HG03565 (cell line): ENCODE measurements around the gene ITSN2.

Source experiments
- ATAC-seq: cut with Tn5 transposase; IDR thresholded peaks from one replicate; pipeline ENCODE4 v1.9.1; 2021; ENCODE audit warnings: mild to moderate bottlenecking, moderate library complexity; ENCODE audit not compliant: unreplicated experiment

The ITSN2 gene

DNA sequence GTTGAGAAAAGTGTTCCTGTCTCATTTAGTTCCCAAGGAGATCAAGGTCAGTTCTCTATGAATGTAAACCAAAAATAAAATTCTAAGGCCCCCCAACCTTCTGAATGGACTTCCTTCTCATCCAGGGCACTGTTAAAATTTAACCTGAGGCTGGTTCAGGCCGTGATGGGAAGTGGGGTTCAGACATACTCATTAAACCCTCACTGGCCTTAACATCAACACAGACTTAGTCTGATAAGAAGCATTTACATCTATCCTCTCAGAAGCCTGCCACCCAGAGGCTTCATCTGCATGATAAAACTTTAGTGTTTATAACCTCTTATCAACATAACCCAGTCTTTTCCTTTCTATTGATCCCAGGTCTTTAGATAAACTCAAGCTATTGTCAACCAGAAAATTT, 22.4 kb downstream of the ITSN2 start:
- no peak for ATAC-seq

DNA sequence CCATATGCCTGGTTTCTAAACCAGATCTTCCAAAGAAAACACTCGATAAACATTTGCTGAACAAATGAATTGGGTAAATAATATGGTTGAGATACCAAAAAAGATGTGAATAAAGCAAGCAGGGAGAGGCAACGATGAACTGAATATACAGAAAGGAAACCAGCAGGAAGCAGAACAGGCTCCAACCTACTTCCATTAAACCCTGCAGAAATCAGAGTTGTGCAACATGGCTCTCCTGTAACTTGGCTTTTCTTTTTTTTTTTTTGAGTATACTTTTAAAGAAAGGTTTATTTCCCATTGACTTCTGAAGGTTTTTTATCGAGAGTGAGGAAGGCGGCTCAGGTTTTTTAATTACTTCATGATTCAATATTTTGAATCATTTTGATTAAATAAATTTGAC, 23.5 kb downstream of the ITSN2 start:
- ATAC-seq, result no peak

DNA sequence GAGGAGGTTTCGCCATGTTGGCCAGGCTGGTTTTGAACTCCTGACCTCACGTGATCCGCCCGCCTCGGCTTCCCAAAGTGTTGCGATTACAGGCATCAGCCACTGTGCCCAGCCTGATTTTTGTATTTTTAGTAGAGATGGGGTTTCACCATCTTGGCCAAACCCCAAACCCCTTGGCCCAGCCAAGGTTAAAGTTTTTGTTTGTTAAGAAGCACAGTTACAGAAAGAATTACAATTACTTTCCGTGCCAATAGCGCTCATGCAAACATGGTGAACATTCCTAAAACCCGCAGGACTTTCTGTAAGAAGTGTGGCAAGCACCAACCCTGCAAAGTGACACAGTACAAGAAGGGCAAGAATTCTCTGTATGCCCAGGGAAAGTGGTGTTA, 26.1 kb downstream of the ITSN2 start:
- ATAC-seq, result no peak

DNA sequence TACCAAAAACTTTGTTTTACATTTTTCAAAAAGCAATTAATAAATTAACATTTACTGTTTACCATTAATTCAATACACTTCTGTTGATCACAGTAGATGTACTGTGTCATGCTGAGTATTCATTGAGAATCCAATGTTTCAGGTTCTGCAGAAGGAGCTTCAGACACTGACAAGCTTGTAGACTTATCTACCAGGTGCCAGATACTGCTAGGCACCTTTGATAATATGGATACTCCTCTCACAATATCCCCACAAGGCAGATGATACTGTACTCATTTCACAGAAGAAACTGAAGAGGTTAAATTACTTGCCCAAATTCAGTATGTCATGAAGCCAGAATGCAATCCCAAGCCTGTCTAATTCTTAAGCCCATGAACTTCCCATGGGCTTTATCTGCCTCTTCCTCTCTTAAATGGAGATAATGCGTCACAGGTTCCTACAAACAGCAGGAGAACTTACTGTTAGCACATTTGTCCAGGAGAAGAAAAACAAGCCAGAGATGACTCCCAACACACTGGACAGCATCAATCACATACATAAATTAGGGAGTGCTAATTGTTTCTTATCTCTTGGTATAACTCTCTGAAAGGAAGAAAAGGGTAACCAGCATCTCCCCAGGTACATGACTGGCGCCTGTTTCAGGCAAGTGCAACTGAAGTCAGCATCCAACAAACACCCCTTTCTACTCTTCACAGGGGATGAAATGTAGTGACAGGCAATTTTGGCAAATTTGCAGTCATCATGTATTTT, 27.4 kb downstream of the ITSN2 start:
- ATAC-seq, result no peak

DNA sequence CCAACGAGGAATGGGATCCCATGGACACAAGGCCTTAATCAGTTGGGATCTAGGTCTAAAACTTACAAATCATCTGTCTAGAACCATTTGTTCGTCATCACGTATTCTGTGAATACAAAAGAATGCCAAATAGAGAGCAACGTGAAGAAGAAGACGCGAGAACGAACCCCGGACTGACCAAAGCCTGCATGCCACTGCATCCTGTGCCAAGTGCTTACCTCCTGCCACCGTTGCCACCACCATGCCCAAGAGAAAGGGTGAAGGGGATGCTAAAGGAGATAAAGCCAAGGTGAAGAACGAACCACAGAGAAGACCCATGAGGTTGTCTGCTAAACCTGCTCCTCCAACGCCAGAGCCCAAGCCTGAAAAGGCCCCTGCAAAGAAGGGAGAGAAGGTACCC, 30.2 kb downstream of the ITSN2 start:
- ATAC-seq, result no peak

DNA sequence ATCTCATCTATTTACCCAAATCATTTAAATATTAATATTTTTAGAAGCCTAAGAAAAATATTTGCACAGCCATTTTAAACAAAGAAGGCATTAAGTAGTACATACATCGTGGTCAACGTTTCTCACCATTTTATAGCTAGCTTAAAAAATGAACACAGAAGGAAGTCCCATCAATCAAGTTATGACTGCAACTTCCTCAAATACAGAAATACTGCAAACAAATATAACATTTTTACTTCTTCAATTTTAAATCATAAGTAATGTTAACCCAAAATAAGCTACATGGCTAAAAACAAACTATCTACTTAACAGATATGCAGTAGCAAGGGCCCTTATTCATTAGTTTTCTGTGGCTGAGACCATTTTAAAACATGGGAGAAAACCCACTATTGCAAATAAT, 30.6 kb downstream of the ITSN2 start:
- no peak for ATAC-seq

DNA sequence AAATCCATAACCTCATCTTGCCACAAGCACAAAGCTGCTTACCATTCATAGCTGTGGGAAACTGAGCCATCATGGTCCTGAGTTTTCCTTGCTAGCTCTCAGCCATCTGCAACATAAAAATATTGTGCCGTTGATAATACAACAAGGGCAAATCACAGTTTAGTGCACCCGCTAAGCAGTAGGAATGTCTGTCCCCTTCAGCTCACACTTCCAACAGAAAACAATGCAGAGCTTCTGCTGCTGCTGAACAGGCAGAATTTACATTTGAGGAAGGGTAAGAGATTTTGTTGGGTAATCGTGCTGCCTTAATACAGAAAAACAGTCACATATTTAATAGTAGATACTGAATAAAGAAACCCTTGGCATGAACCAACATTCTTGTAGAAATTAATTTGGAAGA, 32.3 kb downstream of the ITSN2 start:
- no peak for ATAC-seq

DNA sequence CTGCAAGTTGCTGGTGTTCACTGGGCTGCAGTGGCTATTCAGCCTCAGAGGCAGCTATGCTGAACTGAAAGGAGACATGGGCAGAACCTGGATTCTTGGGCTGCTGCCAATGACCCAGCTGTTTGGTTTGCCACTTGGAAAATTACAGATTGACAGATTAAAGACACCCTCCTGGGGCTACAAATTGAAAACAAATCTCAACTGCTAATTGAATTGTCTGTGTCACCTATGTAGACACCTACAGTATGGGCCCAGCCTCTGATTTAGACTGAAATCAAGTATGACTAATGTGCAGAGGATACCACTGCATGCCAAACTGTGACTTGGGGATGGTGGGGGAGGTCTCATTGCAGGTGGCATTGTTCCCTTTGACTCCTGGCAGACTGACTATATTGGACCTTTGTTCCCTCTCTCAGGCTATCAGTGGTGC, 42.8 kb downstream of the ITSN2 start:
- ATAC-seq, result no peak

DNA sequence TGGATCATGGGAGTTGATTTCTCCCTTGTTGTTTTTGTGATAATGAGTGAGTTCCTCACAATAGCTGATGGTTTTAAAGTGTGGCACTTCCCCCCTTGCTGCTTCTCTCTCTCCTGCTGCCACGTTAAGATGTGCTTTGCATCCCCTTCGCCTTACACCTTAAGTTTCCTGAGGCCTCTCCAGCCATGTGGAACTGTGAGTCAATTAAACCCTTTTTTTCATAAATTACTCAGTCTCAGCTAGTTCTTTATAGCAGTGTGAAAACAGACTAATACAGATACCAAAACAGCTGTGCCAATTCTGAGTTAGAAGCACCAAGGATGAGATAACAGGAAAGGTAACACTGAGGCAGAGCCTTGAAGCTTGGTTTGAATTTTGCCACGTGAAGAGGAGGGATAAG, 44.7 kb downstream of the ITSN2 start:
- ATAC-seq, result peak; percentile 54

DNA sequence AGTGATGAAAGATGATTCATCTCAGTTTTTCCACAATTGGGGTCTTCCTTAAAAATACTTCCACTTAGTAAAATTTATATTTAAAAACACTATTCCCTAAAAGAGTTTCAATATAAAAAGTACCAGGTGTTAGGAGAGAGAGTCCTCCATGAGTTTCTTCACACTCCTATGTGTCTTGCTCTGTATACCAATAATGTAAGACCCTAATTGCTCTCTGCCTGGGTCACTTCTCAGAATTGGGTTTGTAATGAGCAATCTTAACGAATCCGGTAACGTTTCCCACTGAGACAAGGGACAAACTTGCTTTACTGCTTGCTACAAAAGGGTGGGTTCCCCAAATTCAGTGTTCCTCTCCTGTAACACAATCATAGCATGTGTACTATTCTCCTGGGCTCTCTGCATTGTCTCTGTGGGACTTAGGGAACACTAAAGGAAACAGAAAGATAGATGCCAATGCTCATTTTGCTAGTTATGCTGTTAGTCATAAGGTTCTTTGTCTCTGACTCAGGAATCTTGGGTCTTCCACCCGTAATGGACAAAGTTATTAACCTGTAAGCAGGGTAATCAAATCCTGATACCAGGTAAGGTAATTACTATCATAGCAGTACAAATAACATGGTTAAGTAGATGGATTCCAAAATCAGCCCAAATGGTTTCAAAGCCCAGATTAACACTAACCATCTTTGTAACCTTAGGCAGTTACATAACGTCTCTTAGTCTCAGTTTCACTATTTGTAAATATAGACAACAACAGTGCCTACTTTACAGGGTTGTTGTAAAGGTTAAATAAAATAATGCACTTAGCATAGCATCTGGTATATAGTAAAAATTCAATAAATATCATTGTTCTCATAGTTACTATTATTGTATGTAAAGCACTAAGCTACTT, 46.3 kb downstream of the ITSN2 start:
- ATAC-seq, result no peak

DNA sequence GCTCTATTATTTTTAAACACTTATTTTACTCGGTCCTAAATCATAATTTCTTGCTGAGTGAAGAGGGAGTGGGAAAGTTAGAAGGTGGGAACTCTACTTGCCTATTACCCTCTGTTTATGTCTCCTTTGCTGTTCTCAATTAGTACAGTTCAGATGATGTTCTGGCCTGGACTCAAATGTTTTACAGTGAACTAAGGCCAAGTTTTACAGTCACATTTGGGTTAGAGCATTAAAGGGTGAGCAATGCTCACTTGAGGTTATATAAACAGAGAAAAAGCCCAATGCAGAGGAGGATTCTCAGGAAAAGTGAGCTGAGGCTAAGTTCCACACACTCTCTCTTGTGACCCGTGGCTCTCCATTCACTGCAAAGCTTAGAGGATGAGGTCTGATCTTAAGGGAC, 52.4 kb downstream of the ITSN2 start:
- no peak for ATAC-seq

DNA sequence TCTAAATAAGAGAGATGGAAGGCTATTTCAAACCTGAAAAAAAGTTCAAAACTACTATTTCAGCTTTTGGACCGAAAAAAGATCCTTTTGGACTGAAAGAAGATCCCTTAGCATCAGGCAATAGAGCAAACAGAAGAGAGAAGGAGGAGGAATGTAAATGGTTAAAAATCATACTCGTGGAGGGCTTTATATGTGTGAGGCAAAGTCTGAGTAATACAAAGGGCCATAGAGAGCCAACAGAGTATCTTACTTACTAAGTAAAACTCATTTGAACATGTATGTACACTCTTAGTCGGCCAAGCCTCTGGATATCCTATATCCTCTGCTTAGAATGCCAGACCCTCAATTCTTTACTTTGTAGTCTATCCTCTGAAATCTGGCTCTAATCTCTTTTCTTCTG, 55.7 kb downstream of the ITSN2 start:
- ATAC-seq, result no peak

DNA sequence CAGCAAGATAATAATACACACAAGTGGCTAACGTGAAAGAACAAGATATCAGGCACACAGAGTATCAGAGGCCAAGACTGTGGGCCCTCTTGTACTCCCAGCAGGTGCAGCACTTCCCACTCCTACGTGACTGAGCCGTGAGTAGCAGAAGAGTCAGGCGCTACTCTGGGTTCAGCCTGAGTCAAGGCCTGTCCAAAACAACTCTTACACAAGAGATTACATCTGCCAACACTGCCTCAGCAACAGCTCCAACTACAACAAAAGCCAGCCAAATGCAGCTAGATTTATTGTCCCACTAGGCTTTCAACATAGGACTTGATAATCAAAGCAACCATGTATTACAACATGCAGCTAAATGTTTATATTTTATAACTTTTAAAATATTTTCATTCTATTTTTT, 56.2 kb downstream of the ITSN2 start:
- no peak for ATAC-seq

DNA sequence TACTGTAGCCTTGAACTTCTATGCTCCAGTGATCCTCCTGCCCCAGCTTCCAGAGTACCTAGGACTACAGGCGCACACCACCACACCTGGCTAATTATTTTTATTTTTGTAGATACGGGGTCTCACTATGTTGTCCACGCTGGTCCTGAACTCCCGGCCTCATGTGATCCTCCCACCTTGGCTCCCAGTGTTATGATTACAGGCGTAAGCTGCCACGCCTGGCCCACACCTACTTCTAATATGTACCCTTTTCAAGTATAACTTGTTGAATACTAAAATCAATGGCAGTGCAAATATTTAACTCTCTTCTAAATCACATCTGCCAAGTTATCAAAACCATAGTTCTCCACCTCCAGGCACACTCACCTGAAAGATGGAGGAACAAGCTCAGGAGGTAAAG, 58.7 kb downstream of the ITSN2 start:
- ATAC-seq, result no peak

DNA sequence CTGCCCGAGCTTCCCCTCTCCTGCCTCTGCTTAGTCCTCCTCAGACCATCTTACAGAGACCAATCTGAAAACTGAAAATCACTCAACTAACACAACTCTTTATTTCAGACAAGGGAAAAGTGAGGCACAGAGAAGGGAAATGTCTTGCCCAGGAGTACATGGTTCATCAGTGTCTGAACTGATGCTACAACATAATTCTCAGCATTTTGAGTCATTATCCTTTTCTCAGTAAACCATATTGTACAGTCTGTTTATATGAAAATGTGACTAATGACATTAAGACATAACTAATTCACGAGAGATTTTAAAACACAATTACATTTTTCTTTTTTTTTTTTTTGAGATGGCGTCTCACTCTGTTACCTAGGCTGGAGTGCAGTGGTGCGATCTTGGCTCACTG, 62.7 kb downstream of the ITSN2 start:
- no peak for ATAC-seq

DNA sequence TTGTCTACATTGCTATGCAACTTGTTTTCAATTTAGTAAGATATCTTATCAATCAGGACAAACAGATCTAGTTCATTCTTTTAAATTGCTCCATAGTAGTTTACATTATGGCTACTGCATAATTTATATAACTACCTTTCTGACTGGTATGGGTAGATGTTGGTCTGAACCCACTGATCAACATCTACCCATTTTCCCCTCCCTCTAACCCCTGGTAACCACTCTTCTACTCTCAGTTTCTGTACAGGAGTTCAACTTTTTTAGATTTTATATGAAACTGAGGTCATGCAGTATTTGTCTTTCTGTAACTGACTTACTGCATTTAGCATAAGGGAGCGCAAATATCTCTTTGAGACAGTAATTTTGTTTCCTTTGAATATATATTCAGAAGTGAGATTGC, 73.2 kb downstream of the ITSN2 start:
- no peak for ATAC-seq

DNA sequence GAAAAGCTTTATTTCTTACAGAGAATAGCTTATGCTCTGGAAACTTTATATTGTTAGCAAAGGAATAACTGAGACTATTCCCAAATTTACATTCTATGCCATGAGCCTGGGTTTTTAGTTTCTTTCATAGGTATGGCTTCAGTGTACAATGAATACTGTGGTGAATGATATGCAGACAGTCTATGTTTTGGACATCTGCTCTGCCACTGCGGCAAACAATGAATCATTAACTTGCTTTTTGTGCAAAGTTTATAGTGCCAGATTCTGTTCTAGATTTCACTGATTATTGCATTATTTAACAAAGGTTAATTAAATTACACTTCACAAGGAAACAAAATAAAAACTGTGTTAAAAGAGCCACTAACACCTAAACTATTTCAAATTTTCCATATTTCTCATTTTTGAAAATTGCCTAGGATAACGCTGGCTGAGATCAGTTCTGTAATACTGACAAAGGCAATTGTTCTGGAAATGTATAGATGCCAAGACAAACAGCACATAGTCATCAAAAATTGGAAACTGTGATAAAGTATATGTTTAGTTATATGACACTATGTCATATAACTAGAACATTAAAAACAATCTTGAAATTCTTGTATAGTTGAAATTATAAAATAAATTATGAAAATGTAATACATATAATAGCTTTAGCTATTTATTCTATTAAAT, 74.7 kb downstream of the ITSN2 start:
- no peak for ATAC-seq

DNA sequence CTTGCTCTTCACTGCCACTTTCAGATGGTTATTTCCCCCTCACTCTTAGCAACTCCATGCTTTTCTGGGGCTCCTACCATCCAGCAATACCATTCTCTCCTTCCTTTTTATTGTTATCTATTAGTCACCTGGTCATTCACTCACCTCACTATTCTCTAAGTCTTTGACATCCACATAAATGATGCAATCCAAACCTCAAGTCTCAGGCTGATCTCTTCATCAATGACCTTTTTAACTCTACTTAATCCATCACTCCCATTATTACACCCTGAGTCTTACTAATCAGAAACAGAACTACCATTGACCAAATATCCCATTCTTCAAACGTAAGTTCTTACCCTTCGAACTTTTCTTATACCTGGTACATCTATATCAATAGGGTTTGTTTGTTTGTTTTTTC, 79.7 kb downstream of the ITSN2 start:
- no peak for ATAC-seq

DNA sequence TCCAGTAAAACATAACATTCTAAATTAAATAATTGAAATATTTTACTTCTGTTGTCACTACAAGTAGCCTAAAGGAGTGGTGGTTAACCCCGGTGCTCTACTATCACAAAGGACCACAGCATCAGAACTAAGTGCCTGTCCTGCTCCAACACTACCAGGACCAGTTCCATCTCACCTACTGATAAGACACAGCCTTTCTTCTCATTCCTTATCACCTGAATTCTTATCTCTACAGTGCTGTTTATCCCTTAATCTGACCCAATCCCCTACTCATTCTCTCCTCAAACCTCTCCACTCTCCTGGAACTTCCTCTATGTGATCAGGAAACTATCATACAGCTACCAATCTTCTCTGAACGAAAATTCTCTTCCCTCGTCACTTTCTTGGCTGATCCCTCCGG, 80.2 kb downstream of the ITSN2 start:
- no peak for ATAC-seq

DNA sequence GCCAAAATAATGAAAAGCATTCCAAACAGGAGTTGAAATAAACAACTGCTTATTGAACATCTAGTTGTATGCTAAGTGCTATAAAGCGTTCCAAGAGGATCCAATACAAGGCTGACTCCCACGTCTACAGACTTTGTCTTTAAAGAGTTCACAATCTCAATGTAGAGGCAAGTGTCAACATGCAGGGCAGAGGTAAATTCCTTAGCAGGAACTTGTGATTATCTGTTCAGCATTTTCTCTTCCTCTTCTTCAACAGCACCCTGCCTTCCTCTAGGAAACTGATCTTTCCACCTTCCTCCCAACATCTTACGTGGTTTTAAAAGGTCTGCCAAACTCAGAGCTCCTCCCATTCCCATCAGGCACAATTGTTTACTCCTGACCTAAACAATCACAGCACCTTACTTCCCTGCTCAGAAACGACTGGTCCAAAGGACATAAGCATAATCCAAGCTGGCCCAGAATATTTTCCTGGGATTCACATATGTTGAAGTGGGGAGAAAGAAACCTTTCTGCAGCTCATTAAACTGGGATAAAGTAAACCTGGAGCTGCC, 83.9 kb downstream of the ITSN2 start:
- ATAC-seq, result no peak

DNA sequence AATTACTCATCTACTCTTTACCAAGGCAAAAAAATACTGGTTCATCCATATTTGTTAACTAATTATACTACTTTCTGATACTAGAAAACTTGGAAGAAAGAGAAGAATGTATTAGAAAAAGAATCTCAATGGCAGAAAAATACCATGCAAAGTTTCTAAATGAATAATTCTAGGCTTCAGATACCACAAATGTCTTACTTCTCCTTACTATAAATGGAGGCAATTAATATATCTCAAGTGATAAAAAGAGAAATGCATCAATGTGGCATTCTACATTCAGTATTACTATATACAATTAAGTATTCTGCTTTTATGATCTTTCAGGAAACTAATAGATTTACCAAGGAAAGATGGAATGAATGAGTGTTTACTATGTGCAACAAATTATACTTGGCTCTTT, 85.5 kb downstream of the ITSN2 start:
- no peak for ATAC-seq

DNA sequence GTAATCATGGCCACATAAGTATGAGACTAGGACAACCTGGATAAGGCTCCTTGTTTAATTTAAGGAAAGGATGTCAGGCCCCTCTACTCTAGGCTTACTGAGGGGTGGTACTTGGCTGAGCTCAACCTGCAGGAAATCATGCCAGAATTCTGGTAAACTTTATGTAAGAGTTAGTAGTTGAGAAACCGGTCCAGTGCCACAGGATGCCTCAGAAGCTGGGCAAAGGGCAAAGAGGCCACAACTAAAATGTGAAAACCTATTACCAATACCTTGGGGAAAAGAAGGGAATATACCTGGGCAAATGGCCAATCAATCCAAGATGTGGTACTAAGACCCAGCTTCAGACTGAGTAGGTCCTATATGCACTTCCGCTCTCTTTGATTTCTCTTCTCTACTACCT, 86.7 kb downstream of the ITSN2 start:
- ATAC-seq, result no peak
